ENCODE data around the gene ERC1.

Gene ERC1

GRCh38 chr12:1011091-1011490 lies 20.1 kb downstream of the ERC1 start:
- Histone ChIP-seq H3K27me3 (no peaks in the 10 kb centered on the region), H3K9me3 (no peaks in the 10 kb centered on the region), H3K4me3 (ENCODE audit: low read depth in 1 of 2, low read length in 1 of 2) (no peak overlapping the region), H3K36me3 (no peaks in the 10 kb centered on the region), H3K4me1 (ENCODE audit: control insufficient read depth in 1 of 2, insufficient read depth in 1 of 2, low read depth in 1 of 2, low read length in 1 of 2) (no peaks in the 10 kb centered on the region), H3K27ac (no peak overlapping the region)
- TF ChIP-seq CTCF (IDR thresholded peaks at IDR 0.05), result no peak

GRCh38 chr12:1013618-1014489 lies 22.8 kb downstream of the ERC1 start:
- TF ChIP-seq CTCF (IDR thresholded peaks at IDR 0.05), result no peak

GRCh38 chr12:1019283-1019682 lies 28.3 kb downstream of the ERC1 start:
- H3K27ac ChIP-seq, result no peak overlapping the region
- no peaks in the 10 kb centered on the region for H3K4me1 ChIP-seq (ENCODE audit: control insufficient read depth in 1 of 2, insufficient read depth in 1 of 2, low read depth in 1 of 2, low read length in 1 of 2)
- no peak for TF ChIP-seq CTCF (IDR thresholded peaks at IDR 0.05)
- no peaks in the 10 kb centered on the region for H3K36me3 ChIP-seq
- no peaks in the 10 kb centered on the region for H3K27me3 ChIP-seq
- H3K9me3 ChIP-seq, result no peaks in the 10 kb centered on the region
- no peak overlapping the region for H3K4me3 ChIP-seq (ENCODE audit: low read depth in 1 of 2, low read length in 1 of 2)

More at GRCh38 chr12:1013618-1014489, 22.8 kb downstream of the ERC1 start:
- Histone ChIP-seq H3K4me1 (ENCODE audit: control insufficient read depth in 1 of 2, insufficient read depth in 1 of 2, low read depth in 1 of 2, low read length in 1 of 2) (no peaks in the 10 kb centered on the region), H3K9me3 (no peaks in the 10 kb centered on the region), H3K27me3 (no peaks in the 10 kb centered on the region), H3K36me3 (no peaks in the 10 kb centered on the region), H3K4me3 (ENCODE audit: low read depth in 1 of 2, low read length in 1 of 2) (no peak overlapping the region), H3K27ac (no peak overlapping the region)

- Histone ChIP-seq H3K27me3 (no peaks in the 10 kb centered on the region), H3K4me3 (ENCODE audit: low read depth in 1 of 2, low read length in 1 of 2) (no peak overlapping the region), H3K36me3 (no peaks in the 10 kb centered on the region), H3K4me1 (ENCODE audit: control insufficient read depth in 1 of 2, insufficient read depth in 1 of 2, low read depth in 1 of 2, low read length in 1 of 2) (no peaks in the 10 kb centered on the region), H3K27ac (no peak overlapping the region), H3K9me3 (no peaks in the 10 kb centered on the region)
- no peak for TF ChIP-seq CTCF (IDR thresholded peaks at IDR 0.05)
Observed at GRCh38 chr12:1020389-1020788, 29.4 kb downstream of the ERC1 start.

GRCh38 chr12:1022032-1022970 lies 31.3 kb downstream of the ERC1 start:
- Histone ChIP-seq H3K27ac (no peak overlapping the region), H3K27me3 (no peaks in the 10 kb centered on the region), H3K4me3 (ENCODE audit: low read depth in 1 of 2, low read length in 1 of 2) (no peak overlapping the region), H3K9me3 (no peaks in the 10 kb centered on the region), H3K36me3 (no peaks in the 10 kb centered on the region), H3K4me1 (ENCODE audit: control insufficient read depth in 1 of 2, insufficient read depth in 1 of 2, low read depth in 1 of 2, low read length in 1 of 2) (no peaks in the 10 kb centered on the region)
- no peak for TF ChIP-seq CTCF (IDR thresholded peaks at IDR 0.05)
